ENCODE measurements around the gene CRKL. TPM values are rescaled to one million over a fixed set of nuclear protein-coding genes. Genes with fewer than 3 reads are reported as not detected.

The CRKL gene
- total and polyA plus RNA-seq, 11 donors = 22.4 to 64.2 (median 52.9) TPM

GRCh38 chr22:20964799-20965103 is 47.5 kb downstream of the CRKL start:
- intact Hi-C loops (cut with DNase I) = loop anchor here in 4 of 10 donors (5.0 to 10.0 kb wide), 6 partner anchors 47 to 110 kb away; partner anchors contain the start of genes CRKL (in 2 of the 4) and P2RX6 (in 1 of the 4)
- Histone ChIP-seq H3K27ac (no peak overlapping the region), H3K27me3 (peaks cover 0 to 29% (median 11%) of the 10 kb centered on the region in 9 donors), H3K36me3 (no peaks in the 10 kb centered on the region), H3K9me3 (no peaks in the 10 kb centered on the region), H3K4me3 (peak overlapping the region in 10 of 12 donors; percentile 23 to 55 (median 42)), H3K4me1 (peaks cover 0 to 21% (median 5%) of the 10 kb centered on the region in 12 donors)
- 2 to 24% (median 7%) methylated on average over 2 to 28 of the region's 28 CpGs for WGBS, 4 donors
- TF ChIP-seq POLR2A (IDR thresholded peaks at IDR 0.05) (no peak), CTCF (IDR thresholded peaks at IDR 0.05) (no peak)
- DNase-seq (no peak), ATAC-seq (no peak)

- H3K4me1 ChIP-seq = peaks cover 0 to 21% (median 5%) of the 10 kb centered on the region in 12 donors
- TF ChIP-seq CTCF (IDR thresholded peaks at IDR 0.05) (no peak), POLR2A (IDR thresholded peaks at IDR 0.05) (no peak)
- ATAC-seq = no peak
- no peaks in the 10 kb centered on the region for H3K9me3 ChIP-seq
- intact Hi-C loops (cut with DNase I) = loop anchor here in 4 of 10 donors (5.0 to 10.0 kb wide), 5 partner anchors 50 to 110 kb away; partner anchors contain the start of genes CRKL (in 1 of the 4) and P2RX6 (in 1 of the 4)
- no peak overlapping the region for H3K27ac ChIP-seq
- peaks cover 0 to 29% (median 11%) of the 10 kb centered on the region in 9 donors for H3K27me3 ChIP-seq
- no peaks in the 10 kb centered on the region for H3K36me3 ChIP-seq
- H3K4me3 ChIP-seq = peak overlapping the region in 11 of 12 donors; percentile 17 to 55 (median 43)
- 9 to 68% (median 13%) methylated on average over 6 to 65 of the region's 65 CpGs for WGBS, 4 donors
- peak in 1 of 5 donors; percentile 62 for DNase-seq
These were observed 48.1 kb downstream of the CRKL start for GRCh38 chr22:20965104-20965887.

GRCh38 chr22:20965888-20966855 is 49.0 kb downstream of the CRKL start:
- 80 to 95% (median 82%) methylated on average over 8 to 13 of the region's 13 CpGs for WGBS, 4 donors
- H3K27ac ChIP-seq = no peak overlapping the region
- intact Hi-C loops (cut with DNase I) = loop anchor here in 4 of 10 donors (5.0 to 10.0 kb wide), 5 partner anchors 49 to 109 kb away; partner anchors contain the start of genes CRKL (in 1 of the 4) and P2RX6 (in 1 of the 4)
- H3K4me1 ChIP-seq = peaks cover 0 to 21% (median 5%) of the 10 kb centered on the region in 12 donors
- TF ChIP-seq POLR2A (IDR thresholded peaks at IDR 0.05) (no peak), CTCF (IDR thresholded peaks at IDR 0.05) (no peak)
- H3K4me3 ChIP-seq = no peak overlapping the region
- DNase-seq = peak in 1 of 5 donors; percentile 49
- H3K9me3 ChIP-seq = no peaks in the 10 kb centered on the region
- ATAC-seq = no peak
- peaks cover 0 to 29% (median 11%) of the 10 kb centered on the region in 9 donors for H3K27me3 ChIP-seq
- H3K36me3 ChIP-seq = no peaks in the 10 kb centered on the region

All from heart left ventricle (tissue), 16 donors.